ENCODE measurements around the gene GRIP1. TPM values are rescaled to one million over a fixed set of nuclear protein-coding genes. Genes with fewer than 3 reads are reported as not detected.
A peak's percentile ranks its signal among the peaks of the same experiment; 100 is the strongest.

Gene GRIP1
- total RNA-seq, 2 donors from 2014 or later, result 5.2 to 19.5 TPM

DNA sequence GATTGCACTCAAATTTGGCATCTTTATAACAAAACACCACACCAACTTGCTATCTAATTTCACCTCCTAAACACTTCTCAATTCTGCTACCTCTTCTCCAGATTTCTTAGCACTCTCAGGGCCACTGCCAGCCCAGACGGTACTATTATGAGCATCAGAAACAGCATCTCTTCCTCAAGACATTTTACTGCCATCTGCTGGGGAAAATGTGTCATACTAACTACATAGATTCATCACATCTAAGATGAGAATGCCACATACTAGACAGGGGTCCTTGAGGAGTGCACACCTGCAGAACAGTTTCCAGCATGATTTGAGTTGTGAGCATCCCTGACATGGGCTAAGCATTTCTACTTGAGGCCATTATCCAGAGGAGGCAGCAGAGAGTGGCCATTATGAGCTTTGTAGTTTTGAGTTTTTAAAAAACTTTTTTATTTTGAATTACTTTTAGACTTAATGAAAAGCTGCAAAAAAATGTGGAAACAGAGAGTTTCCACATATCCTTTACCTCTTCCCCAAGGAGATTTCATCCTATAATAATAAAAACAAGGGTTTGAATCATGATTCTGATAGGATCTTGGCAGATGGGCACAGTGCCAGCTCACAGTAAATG, 15.1 kb upstream of the GRIP1 start:
- no peaks in the 10 kb centered on the region for H3K36me3 ChIP-seq
- no peak overlapping the region for H3K4me3 ChIP-seq
- intact Hi-C loops (cut with DNase I), result no loop called here
- H3K9me3 ChIP-seq, result no peaks in the 10 kb centered on the region
- no peaks in the 10 kb centered on the region for H3K4me1 ChIP-seq (replicated peaks)
- no peaks in the 10 kb centered on the region for H3K27me3 ChIP-seq (replicated peaks; ENCODE audit: insufficient read depth)
- H3K27ac ChIP-seq, result no peak overlapping the region
- TF ChIP-seq, protein P1, sequence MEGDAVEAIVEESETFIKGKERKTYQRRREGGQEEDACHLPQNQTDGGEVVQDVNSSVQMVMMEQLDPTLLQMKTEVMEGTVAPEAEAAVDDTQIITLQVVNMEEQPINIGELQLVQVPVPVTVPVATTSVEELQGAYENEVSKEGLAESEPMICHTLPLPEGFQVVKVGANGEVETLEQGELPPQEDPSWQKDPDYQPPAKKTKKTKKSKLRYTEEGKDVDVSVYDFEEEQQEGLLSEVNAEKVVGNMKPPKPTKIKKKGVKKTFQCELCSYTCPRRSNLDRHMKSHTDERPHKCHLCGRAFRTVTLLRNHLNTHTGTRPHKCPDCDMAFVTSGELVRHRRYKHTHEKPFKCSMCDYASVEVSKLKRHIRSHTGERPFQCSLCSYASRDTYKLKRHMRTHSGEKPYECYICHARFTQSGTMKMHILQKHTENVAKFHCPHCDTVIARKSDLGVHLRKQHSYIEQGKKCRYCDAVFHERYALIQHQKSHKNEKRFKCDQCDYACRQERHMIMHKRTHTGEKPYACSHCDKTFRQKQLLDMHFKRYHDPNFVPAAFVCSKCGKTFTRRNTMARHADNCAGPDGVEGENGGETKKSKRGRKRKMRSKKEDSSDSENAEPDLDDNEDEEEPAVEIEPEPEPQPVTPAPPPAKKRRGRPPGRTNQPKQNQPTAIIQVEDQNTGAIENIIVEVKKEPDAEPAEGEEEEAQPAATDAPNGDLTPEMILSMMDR (IDR thresholded peaks at IDR 0.05), result peak in 3 of 4 experiments; percentile 35 to 64 (median 48)
- no peak for TF ChIP-seq POLR2A (IDR thresholded peaks at IDR 0.05)
- WGBS, result 0% methylated on average over 1 of the region's 1 CpG
- peak; percentile 30 for DNase-seq (ENCODE audit: low spot score)

DNA sequence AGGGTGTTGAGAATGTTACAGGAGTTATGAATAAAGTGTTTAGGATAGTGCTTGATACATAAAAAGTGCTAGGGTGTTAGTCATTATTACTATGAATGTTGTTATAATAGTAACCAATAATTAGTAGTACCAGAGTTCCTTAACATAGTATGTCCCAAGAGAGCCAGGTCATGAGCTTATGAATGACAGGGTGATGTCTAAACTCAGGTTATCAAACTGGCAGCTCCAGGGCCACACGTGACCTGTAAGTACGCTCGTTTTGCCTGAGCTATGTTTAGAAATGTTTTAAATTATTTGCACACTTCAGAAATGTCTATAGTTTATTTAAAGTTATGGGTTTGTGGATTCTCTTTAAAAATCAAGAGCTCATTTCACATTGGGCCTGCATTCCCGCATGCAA, 14.1 kb upstream of the GRIP1 start:
- no peak for TF ChIP-seq POLR2A (IDR thresholded peaks at IDR 0.05)
- no peak for TF ChIP-seq POLR2AphosphoS5 (IDR thresholded peaks at IDR 0.05)
- TF ChIP-seq, protein P1 (IDR thresholded peaks at IDR 0.05), result no peak
- no peaks in the 10 kb centered on the region for H3K27me3 ChIP-seq (replicated peaks; ENCODE audit: insufficient read depth)
- H3K27ac ChIP-seq, result no peak overlapping the region
- H3K36me3 ChIP-seq, result no peaks in the 10 kb centered on the region
- no peaks in the 10 kb centered on the region for H3K9me3 ChIP-seq
- intact Hi-C loops (cut with DNase I), result no loop called here
- 69% methylated on average over 4 of the region's 4 CpGs for WGBS
- no peaks in the 10 kb centered on the region for H3K4me1 ChIP-seq (replicated peaks)
- H3K4me3 ChIP-seq, result no peak overlapping the region
- no peak for DNase-seq (ENCODE audit: low spot score)

DNA sequence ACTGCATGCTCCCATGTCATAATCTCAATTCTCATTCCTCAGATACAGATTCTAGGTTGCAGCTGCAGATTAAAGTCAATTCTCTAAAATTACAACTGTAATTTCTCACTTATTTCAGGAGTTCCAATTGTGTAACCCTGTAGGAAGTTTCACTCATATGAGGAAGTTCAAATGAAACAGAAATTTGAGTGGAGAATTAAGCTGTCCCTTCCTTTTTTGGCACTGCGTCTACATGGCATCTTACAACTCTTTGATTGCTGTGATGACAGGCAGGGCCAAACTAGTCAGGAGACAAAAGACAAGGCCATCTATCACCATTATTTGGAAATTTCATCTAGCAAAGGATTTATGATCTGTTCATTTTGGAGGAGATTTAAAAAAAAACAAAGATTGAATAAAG, 13.3 kb upstream of the GRIP1 start:
- H3K27me3 ChIP-seq (replicated peaks; ENCODE audit: insufficient read depth), result no peaks in the 10 kb centered on the region
- H3K9me3 ChIP-seq, result no peaks in the 10 kb centered on the region
- H3K4me1 ChIP-seq (replicated peaks), result no peaks in the 10 kb centered on the region
- DNase-seq (ENCODE audit: low spot score), result no peak
- no peak overlapping the region for H3K4me3 ChIP-seq
- no peak for TF ChIP-seq POLR2A (IDR thresholded peaks at IDR 0.05)
- no peak for TF ChIP-seq POLR2AphosphoS5 (IDR thresholded peaks at IDR 0.05)
- intact Hi-C loops (cut with DNase I), result no loop called here
- WGBS, result 88% methylated on average over 1 of the region's 1 CpG
- H3K27ac ChIP-seq, result no peak overlapping the region
- no peaks in the 10 kb centered on the region for H3K36me3 ChIP-seq

DNA sequence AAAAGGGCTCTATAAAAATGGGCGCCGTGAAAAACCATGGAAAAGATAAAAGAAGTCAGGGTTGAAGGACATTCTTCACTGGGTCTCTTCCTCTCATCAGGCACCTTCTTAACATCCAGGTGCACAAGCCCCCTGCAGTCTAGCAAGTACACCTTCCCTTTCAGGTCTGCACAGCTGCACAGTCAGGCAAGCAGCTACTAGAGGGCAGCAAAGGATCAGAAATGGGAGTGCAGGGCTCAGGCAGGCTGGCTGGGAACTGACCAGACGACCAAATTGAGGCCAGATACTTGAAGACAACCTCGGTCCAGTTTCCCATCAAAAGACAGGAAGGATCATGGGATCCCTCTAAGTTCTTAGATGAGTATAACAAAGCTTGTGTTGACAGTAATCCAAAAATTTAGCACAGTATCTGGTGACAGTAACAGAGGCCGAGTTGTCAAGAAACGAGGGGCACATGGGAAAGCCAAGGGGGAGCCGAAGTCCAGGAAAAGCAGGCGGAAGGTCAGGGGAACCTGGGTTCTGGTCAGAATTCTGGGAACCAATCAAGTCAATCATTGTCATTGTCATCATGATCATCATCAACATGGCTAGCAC, 10.1 kb upstream of the GRIP1 start:
- Histone ChIP-seq H3K9me3 (no peaks in the 10 kb centered on the region), H3K27ac (no peak overlapping the region), H3K36me3 (no peaks in the 10 kb centered on the region), H3K4me3 (no peak overlapping the region), H3K4me1 (replicated peaks) (no peaks in the 10 kb centered on the region), H3K27me3 (replicated peaks; ENCODE audit: insufficient read depth) (no peaks in the 10 kb centered on the region)
- TF ChIP-seq, protein P1 (IDR thresholded peaks at IDR 0.05), result peak in 3 of 4 experiments; percentile 29 to 61 (median 57)
- no peak for TF ChIP-seq POLR2A (IDR thresholded peaks at IDR 0.05)
- intact Hi-C loops (cut with DNase I), result loop anchor here (2.0 to 10.0 kb wide), 2 partner anchors 172 to 376 kb away; no protein-coding TSS in a partner anchor
- 53% methylated on average over 8 of the region's 8 CpGs for WGBS
- peak; percentile 30 for DNase-seq (ENCODE audit: low spot score)

DNA sequence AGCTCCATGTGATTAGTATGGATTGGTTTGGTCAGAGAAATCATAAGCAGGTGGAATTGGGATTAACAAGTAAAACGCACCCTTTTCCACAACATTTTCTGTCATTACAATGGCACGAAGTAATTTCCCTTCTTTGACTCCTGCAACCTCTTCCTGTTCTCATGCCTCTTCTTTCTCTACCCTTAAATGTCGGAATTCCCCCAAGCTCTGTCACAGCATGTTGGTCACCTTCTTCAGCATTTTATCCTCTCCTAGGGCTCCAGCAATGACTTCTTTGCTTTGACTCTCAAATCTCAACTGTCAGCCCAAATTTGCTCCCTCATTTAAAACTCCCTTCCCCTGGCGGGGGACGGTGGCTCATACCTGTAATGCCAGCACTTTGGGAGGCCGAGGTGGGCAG, 5.3 kb upstream of the GRIP1 start:
- 92% methylated on average over 6 of the region's 6 CpGs for WGBS
- DNase-seq (ENCODE audit: low spot score), result no peak
- Histone ChIP-seq H3K27ac (no peak overlapping the region), H3K4me3 (no peak overlapping the region), H3K4me1 (replicated peaks) (no peaks in the 10 kb centered on the region), H3K36me3 (no peaks in the 10 kb centered on the region), H3K9me3 (no peaks in the 10 kb centered on the region), H3K27me3 (replicated peaks; ENCODE audit: insufficient read depth) (no peaks in the 10 kb centered on the region)
- intact Hi-C loops (cut with DNase I), result loop anchor here (10.0 kb wide), 1 partner anchor 381 kb away; no protein-coding TSS in a partner anchor
- no peak for TF ChIP-seq POLR2AphosphoS5 (IDR thresholded peaks at IDR 0.05)
- no peak for TF ChIP-seq POLR2A (IDR thresholded peaks at IDR 0.05)
- TF ChIP-seq, protein P1 (IDR thresholded peaks at IDR 0.05), result no peak

Measured in prostate gland (tissue), 2 donors.